ENCODE results near the gene THAP9. TPM values are rescaled to one million over a fixed set of nuclear protein-coding genes. Genes with fewer than 3 reads are reported as not detected.
A peak's percentile ranks its signal among the peaks of the same experiment; 100 is the strongest.
"Not testable (repeated sequence)": the region's sequence is repeated elsewhere in the genome, so short reads cannot be mapped to it uniquely, and the experiment has no call there.

The THAP9 gene, protein sequence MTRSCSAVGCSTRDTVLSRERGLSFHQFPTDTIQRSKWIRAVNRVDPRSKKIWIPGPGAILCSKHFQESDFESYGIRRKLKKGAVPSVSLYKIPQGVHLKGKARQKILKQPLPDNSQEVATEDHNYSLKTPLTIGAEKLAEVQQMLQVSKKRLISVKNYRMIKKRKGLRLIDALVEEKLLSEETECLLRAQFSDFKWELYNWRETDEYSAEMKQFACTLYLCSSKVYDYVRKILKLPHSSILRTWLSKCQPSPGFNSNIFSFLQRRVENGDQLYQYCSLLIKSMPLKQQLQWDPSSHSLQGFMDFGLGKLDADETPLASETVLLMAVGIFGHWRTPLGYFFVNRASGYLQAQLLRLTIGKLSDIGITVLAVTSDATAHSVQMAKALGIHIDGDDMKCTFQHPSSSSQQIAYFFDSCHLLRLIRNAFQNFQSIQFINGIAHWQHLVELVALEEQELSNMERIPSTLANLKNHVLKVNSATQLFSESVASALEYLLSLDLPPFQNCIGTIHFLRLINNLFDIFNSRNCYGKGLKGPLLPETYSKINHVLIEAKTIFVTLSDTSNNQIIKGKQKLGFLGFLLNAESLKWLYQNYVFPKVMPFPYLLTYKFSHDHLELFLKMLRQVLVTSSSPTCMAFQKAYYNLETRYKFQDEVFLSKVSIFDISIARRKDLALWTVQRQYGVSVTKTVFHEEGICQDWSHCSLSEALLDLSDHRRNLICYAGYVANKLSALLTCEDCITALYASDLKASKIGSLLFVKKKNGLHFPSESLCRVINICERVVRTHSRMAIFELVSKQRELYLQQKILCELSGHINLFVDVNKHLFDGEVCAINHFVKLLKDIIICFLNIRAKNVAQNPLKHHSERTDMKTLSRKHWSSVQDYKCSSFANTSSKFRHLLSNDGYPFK
- total RNA-seq = 1.9 and 2.3 TPM in 2 replicates

DNA sequence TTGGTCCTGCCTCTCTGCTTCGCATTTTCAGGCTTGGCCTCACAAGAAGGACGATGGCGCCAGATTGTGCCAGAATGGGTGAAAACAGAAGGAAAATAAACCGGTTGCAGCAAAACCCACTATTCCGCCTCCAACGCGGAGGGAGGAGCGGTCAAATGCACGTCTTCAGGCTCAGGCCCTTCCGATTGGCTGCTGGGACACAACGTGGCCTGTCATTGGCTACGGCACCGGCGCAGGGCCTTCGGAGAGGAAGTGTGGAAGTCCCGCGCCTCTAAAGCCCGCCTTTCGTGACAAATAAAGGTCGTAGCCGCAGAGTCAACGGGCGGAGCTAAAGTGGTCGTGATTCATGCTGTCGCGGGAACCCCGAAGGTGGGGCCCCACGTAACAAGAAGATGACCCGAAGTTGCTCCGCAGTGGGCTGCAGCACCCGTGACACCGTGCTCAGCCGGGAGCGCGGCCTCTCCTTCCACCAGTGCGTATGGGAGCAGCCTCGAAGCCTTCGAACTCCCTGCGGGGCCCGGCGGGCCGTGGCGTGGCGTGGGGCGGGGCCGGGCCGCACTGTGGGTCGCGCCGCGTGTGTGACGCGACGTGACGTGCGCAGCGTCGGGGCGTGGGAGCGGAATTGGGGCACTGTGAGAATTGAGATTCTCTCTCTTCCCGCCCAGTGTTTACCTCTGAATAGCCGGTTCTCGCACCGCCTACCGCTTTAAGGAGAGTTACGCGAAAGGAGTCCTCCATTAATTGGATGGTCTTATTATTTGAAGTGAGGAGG lies at the start of gene THAP9:
Gene THAP9 (plus strand): TSS at position 325 of the 772 bp plus-strand sequence. CDS start 68 bp downstream, at position 393.
- peak; percentile 98 for DNase-seq (ENCODE audit: low spot score)
- Mint-ChIP-seq H3K27me3 (ENCODE audit: insufficient read depth) (peaks cover 3% of the 10 kb centered on the region), H3K27ac (no peak within 1 kb of the TSS), H3K4me1 (ENCODE audit: low read depth) (peaks cover 27% of the 10 kb centered on the region), H3K9me3 (no peaks in the 10 kb centered on the region), H3K36me3 (ENCODE audit: low read depth) (peaks cover 24% of the 10 kb centered on the region), H3K4me3 (no peak within 1 kb of the TSS)
- intact Hi-C loops (cut with micrococcal nuclease) = loop anchor here (1.0 to 10.0 kb wide), 11 partner anchors 35 to 1408 kb away; partner anchors contain the start of genes ABRAXAS1, COPS4, HELQ and LIN54

GRCh38 chr4:82851318-82851717 lies 49.2 kb upstream of the THAP9 start:
- Mint-ChIP-seq H3K4me1 (ENCODE audit: low read depth) (peaks cover 14% of the 10 kb centered on the region), H3K4me3 (no peak overlapping the region), H3K9me3 (no peaks in the 10 kb centered on the region), H3K27ac (no peak overlapping the region), H3K27me3 (ENCODE audit: insufficient read depth) (no peaks in the 10 kb centered on the region), H3K36me3 (ENCODE audit: low read depth) (peaks cover 48% of the 10 kb centered on the region)
- intact Hi-C loops (cut with micrococcal nuclease) = loop anchor here (5.0 to 10.0 kb wide), 3 partner anchors 186 to 431 kb away; partner anchors contain the start of genes COPS4 and COQ2
- no peak for DNase-seq (ENCODE audit: low spot score)

- Mint-ChIP-seq H3K27ac (peak overlapping the region; percentile 73), H3K36me3 (ENCODE audit: low read depth) (peaks cover 45% of the 10 kb centered on the region), H3K9me3 (no peaks in the 10 kb centered on the region), H3K4me3 (no peak overlapping the region), H3K4me1 (ENCODE audit: low read depth) (peaks cover 14% of the 10 kb centered on the region), H3K27me3 (ENCODE audit: insufficient read depth) (no peaks in the 10 kb centered on the region)
- no peak for DNase-seq (ENCODE audit: low spot score)
- intact Hi-C loops (cut with micrococcal nuclease) = loop anchor here (1.0 to 10.0 kb wide), 6 partner anchors 39 to 430 kb away; partner anchors contain the start of genes COPS4, COQ2, SEC31A and THAP9
Measured at GRCh38 chr4:82851885-82852750, 48.4 kb upstream of the THAP9 start.

GRCh38 chr4:82852751-82853285 lies 47.7 kb upstream of the THAP9 start:
- no peak overlapping the region for H3K27ac Mint-ChIP-seq

DNA sequence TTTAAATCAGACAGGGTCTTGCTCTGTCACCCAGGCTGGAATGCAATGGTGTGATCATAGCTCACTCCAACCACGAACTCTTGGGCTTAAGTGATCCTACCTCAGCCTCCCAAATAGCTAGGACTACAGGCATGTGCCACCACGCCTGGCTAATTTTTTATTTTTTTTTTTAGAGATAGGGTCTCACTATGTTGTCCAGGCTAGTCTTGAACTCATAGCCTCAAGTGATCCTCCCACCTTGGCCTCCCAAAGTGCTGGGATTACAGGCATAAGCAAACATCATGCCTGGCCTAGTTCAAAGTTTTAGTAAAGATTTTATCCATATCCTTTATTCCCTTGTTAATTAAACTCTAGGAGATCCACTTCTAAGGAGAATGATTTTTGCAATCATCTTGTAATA lies 40.0 kb upstream of the THAP9 start:
- not testable (repeated sequence) for H3K27me3 Mint-ChIP-seq (ENCODE audit: insufficient read depth); H3K27ac Mint-ChIP-seq; H3K9me3 Mint-ChIP-seq; DNase-seq (ENCODE audit: low spot score); H3K4me3 Mint-ChIP-seq
- Mint-ChIP-seq H3K36me3 (ENCODE audit: low read depth) (peaks cover 33% of the 10 kb centered on the region), H3K4me1 (ENCODE audit: low read depth) (peaks cover 30% of the 10 kb centered on the region)
- intact Hi-C loops (cut with micrococcal nuclease) = loop anchor here (10.0 kb wide), 2 partner anchors 494 to 594 kb away; partner anchors contain the start of genes HELQ and MRPS18C

More at GRCh38 chr4:82852751-82853285, 47.7 kb upstream of the THAP9 start:
- no peak for DNase-seq (ENCODE audit: low spot score)
- peaks cover 14% of the 10 kb centered on the region for H3K4me1 Mint-ChIP-seq (ENCODE audit: low read depth)
- no peaks in the 10 kb centered on the region for H3K27me3 Mint-ChIP-seq (ENCODE audit: insufficient read depth)
- intact Hi-C loops (cut with micrococcal nuclease) = loop anchor here (1.0 to 10.0 kb wide), 6 partner anchors 38 to 429 kb away; partner anchors contain the start of genes COPS4, COQ2, SEC31A and THAP9
- H3K9me3 Mint-ChIP-seq = no peaks in the 10 kb centered on the region
- peaks cover 46% of the 10 kb centered on the region for H3K36me3 Mint-ChIP-seq (ENCODE audit: low read depth)
- no peak overlapping the region for H3K4me3 Mint-ChIP-seq

DNA sequence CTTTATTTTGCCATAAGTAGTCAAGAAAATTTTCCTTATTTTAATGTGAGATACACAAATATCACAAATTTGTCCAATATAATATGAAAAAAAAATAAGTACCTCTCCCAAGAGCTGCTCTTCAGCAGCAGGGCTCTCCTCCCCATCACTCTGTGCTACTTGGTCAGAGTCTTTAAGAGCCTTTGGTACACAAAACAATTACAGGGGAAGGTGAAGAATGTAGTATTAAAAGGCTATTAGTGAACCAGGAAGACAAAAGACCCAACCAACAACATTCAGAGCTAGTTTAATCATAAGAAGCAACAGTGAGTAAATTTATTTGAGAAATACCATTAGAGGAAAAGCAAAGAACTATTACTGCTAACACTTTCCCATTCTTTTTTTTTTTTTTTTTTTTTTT lies 39.0 kb upstream of the THAP9 start:
- Mint-ChIP-seq H3K27me3 (ENCODE audit: insufficient read depth) (no peaks in the 10 kb centered on the region), H3K27ac (no peak overlapping the region), H3K9me3 (no peaks in the 10 kb centered on the region), H3K4me1 (ENCODE audit: low read depth) (peaks cover 41% of the 10 kb centered on the region), H3K4me3 (no peak overlapping the region), H3K36me3 (ENCODE audit: low read depth) (peaks cover 35% of the 10 kb centered on the region)
- intact Hi-C loops (cut with micrococcal nuclease) = loop anchor here (10.0 kb wide), 2 partner anchors 493 to 593 kb away; partner anchors contain the start of genes HELQ and MRPS18C
- no peak for DNase-seq (ENCODE audit: low spot score)

- peaks cover 48% of the 10 kb centered on the region for H3K4me1 Mint-ChIP-seq (ENCODE audit: low read depth)
- peak overlapping the region; percentile 93 for H3K27ac Mint-ChIP-seq
- H3K4me3 Mint-ChIP-seq = peak overlapping the region; percentile 69
- intact Hi-C loops (cut with micrococcal nuclease) = loop anchor here (1.0 to 10.0 kb wide), 4 partner anchors 27 to 590 kb away; partner anchors contain the start of genes HELQ, MRPS18C and SEC31A
- no peaks in the 10 kb centered on the region for H3K27me3 Mint-ChIP-seq (ENCODE audit: insufficient read depth)
- H3K9me3 Mint-ChIP-seq = no peaks in the 10 kb centered on the region
- peak; percentile 18 for DNase-seq (ENCODE audit: low spot score)
- H3K36me3 Mint-ChIP-seq (ENCODE audit: low read depth) = peaks cover 41% of the 10 kb centered on the region
Measured at GRCh38 chr4:82864336-82864979, 36.1 kb upstream of the THAP9 start.

GRCh38 chr4:82865592-82865991 lies 34.9 kb upstream of the THAP9 start:
- Mint-ChIP-seq H3K27me3 (ENCODE audit: insufficient read depth) (no peaks in the 10 kb centered on the region), H3K9me3 (no peaks in the 10 kb centered on the region), H3K27ac (peak overlapping the region; percentile 91), H3K4me1 (ENCODE audit: low read depth) (peaks cover 48% of the 10 kb centered on the region), H3K36me3 (ENCODE audit: low read depth) (peaks cover 50% of the 10 kb centered on the region), H3K4me3 (no peak overlapping the region)
- peak; percentile 24 for DNase-seq (ENCODE audit: low spot score)
- intact Hi-C loops (cut with micrococcal nuclease) = loop anchor here (1.0 to 10.0 kb wide), 9 partner anchors 35 to 589 kb away; partner anchors contain the start of genes COPS4, ENOPH1, HELQ and HNRNPDL

GRCh38 chr4:82866033-82866432 lies 34.5 kb upstream of the THAP9 start:
- not testable (repeated sequence) for H3K27me3 Mint-ChIP-seq (ENCODE audit: insufficient read depth); DNase-seq (ENCODE audit: low spot score); H3K9me3 Mint-ChIP-seq; H3K4me3 Mint-ChIP-seq
- Mint-ChIP-seq H3K36me3 (ENCODE audit: low read depth) (peaks cover 54% of the 10 kb centered on the region), H3K27ac (peak overlapping the region; percentile 91), H3K4me1 (ENCODE audit: low read depth) (peaks cover 48% of the 10 kb centered on the region)
- intact Hi-C loops (cut with micrococcal nuclease) = loop anchor here (5.0 to 10.0 kb wide), 4 partner anchors 246 to 589 kb away; partner anchors contain the start of genes HELQ, MRPS18C and PLAC8

DNA sequence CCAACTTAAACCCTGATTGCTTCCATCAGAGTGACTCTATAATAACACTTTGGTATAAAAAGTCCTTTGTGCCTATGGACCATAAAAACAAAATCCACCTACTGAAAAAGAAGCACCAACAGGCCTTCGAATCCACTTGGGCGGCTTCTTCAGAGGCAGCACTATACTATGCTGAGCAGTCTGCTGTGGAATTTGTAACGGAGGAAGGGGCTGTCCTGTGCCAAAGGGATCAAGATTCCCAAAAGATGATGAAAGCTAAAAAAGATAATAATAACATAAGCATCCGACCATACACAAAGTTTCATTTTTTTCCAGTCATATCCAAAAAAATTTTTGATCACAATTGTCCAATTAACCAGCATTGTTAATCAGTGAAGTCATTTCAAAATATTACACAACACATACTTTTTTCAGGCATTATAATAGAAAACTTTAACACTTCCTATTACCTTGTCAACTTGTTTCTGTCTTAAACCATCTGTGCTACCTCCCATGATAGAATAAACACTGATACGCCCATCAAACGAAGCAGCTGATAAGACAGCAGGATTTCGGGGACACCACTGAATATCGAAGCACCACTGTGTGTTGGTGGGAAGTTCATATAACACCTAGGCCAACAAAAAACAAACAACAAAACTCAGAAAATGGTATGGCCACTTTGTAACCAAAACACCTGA lies 33.7 kb upstream of the THAP9 start:
- peaks cover 52% of the 10 kb centered on the region for H3K36me3 Mint-ChIP-seq (ENCODE audit: low read depth)
- no peaks in the 10 kb centered on the region for H3K27me3 Mint-ChIP-seq (ENCODE audit: insufficient read depth)

More for the DNA sequence above, 33.7 kb upstream of the THAP9 start:
- Mint-ChIP-seq H3K9me3 (no peaks in the 10 kb centered on the region), H3K27ac (peak overlapping the region; percentile 55), H3K4me3 (peak overlapping the region; percentile 19), H3K4me1 (ENCODE audit: low read depth) (peaks cover 41% of the 10 kb centered on the region)
- intact Hi-C loops (cut with micrococcal nuclease) = loop anchor here (5.0 to 10.0 kb wide), 4 partner anchors 245 to 588 kb away; partner anchors contain the start of genes HELQ, MRPS18C and PLAC8
- no peak for DNase-seq (ENCODE audit: low spot score)

Measured in activated T-helper 1 cell treated with anti-CD3 and anti-CD28 coated beads, Interleukin-12 subunit alpha, Interleukin-12 subunit beta, Interleukin-2, Interleukin-4 antibody, amounts not matched to agents 30 ng/mL and 10 ng/mL and 1 ng/mL, durations not matched to agents 14 hours and 24 hours and 36 hours (primary cell).